Nephron (organoid): Measurements from ENCODE around the gene FIGLA.
A peak's percentile ranks its signal among the peaks of the same experiment; 100 is the strongest.

Source experiments
- H3K27ac Mint-ChIP-seq, 3 experiments: 2 replicates each; pipeline ENCODE4 v1.8.0; 2020; ENCODE audit warnings: mixed read lengths in 3 of 3, mild to moderate bottlenecking in 2 of 3, moderate library complexity in 1 of 3
- H3K27me3 Mint-ChIP-seq: 2 replicates; pipeline ENCODE4 v1.8.0; 2021; ENCODE audit warnings: low read depth, mild to moderate bottlenecking, moderate library complexity, mixed read lengths
- H3K36me3 Mint-ChIP-seq: 2 replicates; pipeline ENCODE4 v1.8.0; 2020; ENCODE audit warnings: low read depth, mixed read lengths
- H3K4me1 Mint-ChIP-seq: 2 replicates; pipeline ENCODE4 v1.8.0; 2020; ENCODE audit warnings: mixed read lengths
- H3K4me3 Mint-ChIP-seq, 3 experiments: 2 replicates each; pipeline ENCODE4 v1.8.0; 2020; ENCODE audit warnings: mild to moderate bottlenecking in 3 of 3, mixed read lengths in 3 of 3, moderate library complexity in 2 of 3
- H3K9me3 Mint-ChIP-seq: 2 replicates; pipeline ENCODE4 v1.8.0; 2020; ENCODE audit warnings: mixed read lengths
- CTCF ChIP-seq, 3 experiments: fragments of 200-600 bp; sonication (generic); IDR thresholded peaks; one replicate each; pipeline ENCODE4 v1.5.0; 2021; ENCODE audit warnings: antibody characterized with exemption in 3 of 3; ENCODE audit not compliant: unreplicated experiment in 3 of 3

The FIGLA gene

GRCh38 chr2:70751881-70752280 is 38.6 kb downstream of the FIGLA start:
- Mint-ChIP-seq H3K27me3 (peaks cover 16% of the 10 kb centered on the region), H3K27ac (no peak overlapping the region), H3K4me3 (no peak overlapping the region), H3K36me3 (no peaks in the 10 kb centered on the region), H3K9me3 (no peaks in the 10 kb centered on the region), H3K4me1 (peaks cover 4% of the 10 kb centered on the region)
- TF ChIP-seq CTCF (IDR thresholded peaks at IDR 0.05; ENCODE audit: unreplicated experiment in 3 of 3) = no peak

- Mint-ChIP-seq H3K27ac (no peak overlapping the region), H3K4me3 (no peak overlapping the region), H3K9me3 (no peaks in the 10 kb centered on the region), H3K27me3 (peaks cover 13% of the 10 kb centered on the region), H3K4me1 (peaks cover 14% of the 10 kb centered on the region), H3K36me3 (no peaks in the 10 kb centered on the region)
- no peak for TF ChIP-seq CTCF (IDR thresholded peaks at IDR 0.05; ENCODE audit: unreplicated experiment in 3 of 3)
Observed at GRCh38 chr2:70750320-70750719, 40.1 kb downstream of the FIGLA start.

- Mint-ChIP-seq H3K36me3 (no peaks in the 10 kb centered on the region), H3K4me1 (peaks cover 19% of the 10 kb centered on the region), H3K9me3 (no peaks in the 10 kb centered on the region), H3K27ac (no peak overlapping the region), H3K27me3 (peaks cover 13% of the 10 kb centered on the region), H3K4me3 (no peak overlapping the region)
- no peak for TF ChIP-seq CTCF (IDR thresholded peaks at IDR 0.05; ENCODE audit: unreplicated experiment in 3 of 3)
Observed at GRCh38 chr2:70748002-70748784, 42.2 kb downstream of the FIGLA start.

GRCh38 chr2:70747284-70747683 is 43.2 kb downstream of the FIGLA start:
- H3K27ac Mint-ChIP-seq = peak overlapping the region in 1 of 3 experiments; percentile 23
- no peak for TF ChIP-seq CTCF (IDR thresholded peaks at IDR 0.05; ENCODE audit: unreplicated experiment in 3 of 3)
- H3K9me3 Mint-ChIP-seq = no peaks in the 10 kb centered on the region
- peaks cover 13% of the 10 kb centered on the region for H3K27me3 Mint-ChIP-seq
- no peaks in the 10 kb centered on the region for H3K36me3 Mint-ChIP-seq
- H3K4me3 Mint-ChIP-seq = no peak overlapping the region
- peaks cover 19% of the 10 kb centered on the region for H3K4me1 Mint-ChIP-seq

GRCh38 chr2:70746094-70746974 is 44.1 kb downstream of the FIGLA start:
- peaks cover 9% of the 10 kb centered on the region for H3K27me3 Mint-ChIP-seq
- H3K4me1 Mint-ChIP-seq = peaks cover 19% of the 10 kb centered on the region
- TF ChIP-seq CTCF (IDR thresholded peaks at IDR 0.05; ENCODE audit: unreplicated experiment in 3 of 3) = no peak
- no peaks in the 10 kb centered on the region for H3K9me3 Mint-ChIP-seq
- peak overlapping the region in 1 of 3 experiments; percentile 34 for H3K27ac Mint-ChIP-seq
- H3K4me3 Mint-ChIP-seq = no peak overlapping the region
- H3K36me3 Mint-ChIP-seq = no peaks in the 10 kb centered on the region
